GM13976 (cell line): ENCODE measurements around the gene RNPEP.
"Not testable (repeated sequence)": the region's sequence is repeated elsewhere in the genome, so short reads cannot be mapped to it uniquely, and the experiment has no call there.

Experiments used
- DNase-seq: peaks from one replicate; pipeline ENCODE4 v3.0.0; 2012; ENCODE audit warnings: low spot score
- in situ Hi-C: fragments of 300-500 bp; cut with MboI; formaldehyde crosslinking; loops from one replicate; pipeline ENCODE4 v1.12.0; 2022; ENCODE audit warnings: low sequenced_read_pairs, mixed read lengths, inconsistent platforms; ENCODE audit not compliant: unreplicated experiment
- TF ChIP-seq, protein P1 (sequence below): IDR thresholded peaks from 2 replicates; pipeline ENCODE4 v1.5.1; 2012; ENCODE audit warnings: borderline replicate concordance, mild to moderate bottlenecking; ENCODE audit not compliant: insufficient read depth; ENCODE audit errors: extremely low read depth, missing control alignments, control extremely low read depth

The RNPEP gene

DNA sequence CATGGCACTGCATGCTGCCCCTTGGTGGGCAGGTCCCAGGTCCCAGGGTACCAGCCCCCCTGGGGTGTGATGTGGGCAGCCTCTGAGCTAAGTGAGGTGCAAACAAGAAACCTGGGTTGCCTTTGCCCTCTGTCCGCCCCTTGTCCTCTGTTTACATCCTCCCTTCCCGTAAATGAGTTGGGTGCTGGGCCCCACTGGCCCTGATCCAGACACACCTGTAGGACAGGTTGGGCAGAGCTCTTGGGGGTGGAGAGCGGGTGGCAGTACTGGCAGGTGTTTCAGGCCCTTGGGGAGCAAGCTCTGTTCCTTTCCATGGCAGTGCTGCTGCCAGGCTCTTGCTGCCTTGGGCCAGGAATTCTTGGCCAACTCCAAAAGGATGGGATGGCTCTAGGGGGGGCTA, 63.8 kb downstream of the RNPEP start:
- TF ChIP-seq, protein P1, sequence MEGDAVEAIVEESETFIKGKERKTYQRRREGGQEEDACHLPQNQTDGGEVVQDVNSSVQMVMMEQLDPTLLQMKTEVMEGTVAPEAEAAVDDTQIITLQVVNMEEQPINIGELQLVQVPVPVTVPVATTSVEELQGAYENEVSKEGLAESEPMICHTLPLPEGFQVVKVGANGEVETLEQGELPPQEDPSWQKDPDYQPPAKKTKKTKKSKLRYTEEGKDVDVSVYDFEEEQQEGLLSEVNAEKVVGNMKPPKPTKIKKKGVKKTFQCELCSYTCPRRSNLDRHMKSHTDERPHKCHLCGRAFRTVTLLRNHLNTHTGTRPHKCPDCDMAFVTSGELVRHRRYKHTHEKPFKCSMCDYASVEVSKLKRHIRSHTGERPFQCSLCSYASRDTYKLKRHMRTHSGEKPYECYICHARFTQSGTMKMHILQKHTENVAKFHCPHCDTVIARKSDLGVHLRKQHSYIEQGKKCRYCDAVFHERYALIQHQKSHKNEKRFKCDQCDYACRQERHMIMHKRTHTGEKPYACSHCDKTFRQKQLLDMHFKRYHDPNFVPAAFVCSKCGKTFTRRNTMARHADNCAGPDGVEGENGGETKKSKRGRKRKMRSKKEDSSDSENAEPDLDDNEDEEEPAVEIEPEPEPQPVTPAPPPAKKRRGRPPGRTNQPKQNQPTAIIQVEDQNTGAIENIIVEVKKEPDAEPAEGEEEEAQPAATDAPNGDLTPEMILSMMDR = no peak
- no peak for DNase-seq
- in situ Hi-C loops = no loop called here

DNA sequence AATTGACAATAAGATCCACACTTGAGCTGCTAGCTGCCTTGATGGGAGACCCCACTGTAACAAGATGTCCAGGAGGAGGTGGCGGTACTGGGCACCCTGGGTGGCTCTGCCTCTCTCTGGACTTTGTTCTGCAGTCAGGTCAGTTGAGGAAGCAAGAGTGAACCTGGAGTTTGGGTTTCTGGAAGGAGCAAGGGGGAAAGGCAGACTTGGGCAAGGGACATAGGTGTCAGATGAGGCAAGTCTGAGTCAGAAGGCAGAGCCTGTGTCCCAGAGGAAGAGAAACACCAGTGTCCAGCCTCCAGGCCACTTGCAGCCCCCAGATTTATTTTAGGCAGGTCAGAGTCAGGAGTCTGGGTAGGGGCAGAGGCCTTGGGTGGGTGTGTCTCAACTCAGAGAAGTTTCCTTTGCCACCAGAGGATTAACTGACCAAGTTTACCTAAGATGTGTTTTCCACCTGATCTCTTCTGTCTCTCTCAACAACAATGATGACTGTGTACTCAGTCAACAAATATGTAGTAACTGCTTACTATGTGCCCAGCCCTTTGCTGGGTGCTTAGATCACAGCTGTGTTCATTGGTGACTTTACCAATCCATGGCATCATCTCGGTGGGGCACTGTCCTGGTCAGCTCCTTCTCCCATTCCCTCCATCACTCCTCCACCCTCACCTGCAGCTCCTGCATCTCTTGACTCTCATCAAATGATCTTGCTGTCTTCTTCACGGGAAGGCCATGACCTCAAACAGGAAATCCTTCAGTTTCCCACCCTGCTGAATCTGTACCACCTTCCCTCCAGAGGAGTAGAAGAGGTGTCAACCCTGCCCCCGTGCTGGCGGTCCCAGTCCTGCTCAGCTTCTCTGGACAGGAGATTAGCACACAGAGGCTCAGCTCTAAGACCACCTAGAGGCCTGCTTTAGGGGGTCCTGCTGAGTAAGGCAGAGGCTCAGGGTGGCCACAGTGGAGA, 64.6 kb downstream of the RNPEP start:
- DNase-seq = no peak
- in situ Hi-C loops = no loop called here
- TF ChIP-seq, protein P1 = no peak

DNA sequence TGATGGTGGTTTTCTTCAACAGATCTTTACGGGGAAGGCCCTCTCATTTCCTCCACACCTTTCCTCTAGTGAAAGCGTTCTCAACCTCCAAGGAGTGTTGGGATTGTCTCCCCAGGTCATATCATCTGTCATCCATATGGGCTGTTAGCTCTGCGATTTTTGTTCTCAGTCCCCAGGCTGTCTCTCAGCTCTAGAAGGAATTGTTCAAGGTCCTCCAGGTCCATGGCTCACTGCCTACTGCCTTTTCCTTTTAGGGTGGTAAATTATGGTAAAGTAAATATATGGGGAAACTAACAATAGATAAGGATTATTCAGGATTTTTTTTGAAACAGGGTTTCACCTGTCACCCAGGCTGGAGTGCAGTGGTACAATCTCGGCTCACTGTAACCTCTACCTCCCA, 65.5 kb downstream of the RNPEP start:
- DNase-seq = no peak
- in situ Hi-C loops = no loop called here
- TF ChIP-seq, protein P1 = no peak

DNA sequence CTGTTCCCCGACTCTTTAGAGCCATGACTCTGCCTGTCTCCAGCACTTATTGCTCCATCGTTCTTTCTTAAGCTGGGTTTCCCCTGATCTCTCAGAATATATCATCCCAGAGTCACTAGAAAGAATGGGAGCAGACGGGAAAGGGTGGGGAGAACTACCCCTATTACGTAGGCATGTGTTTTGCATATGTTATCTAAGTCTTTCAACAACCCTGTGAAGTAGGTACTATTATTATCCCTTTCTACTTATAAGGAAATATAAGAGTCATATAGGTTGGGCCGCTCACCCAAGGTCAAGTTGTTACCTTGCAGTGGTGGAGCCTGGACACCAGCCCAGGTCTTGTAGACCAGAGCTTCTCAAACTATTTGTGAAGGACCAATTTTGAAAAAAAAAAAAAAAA, 66.7 kb downstream of the RNPEP start:
- no peak for DNase-seq
- in situ Hi-C loops = no loop called here
- TF ChIP-seq, protein P1 = no peak

DNA sequence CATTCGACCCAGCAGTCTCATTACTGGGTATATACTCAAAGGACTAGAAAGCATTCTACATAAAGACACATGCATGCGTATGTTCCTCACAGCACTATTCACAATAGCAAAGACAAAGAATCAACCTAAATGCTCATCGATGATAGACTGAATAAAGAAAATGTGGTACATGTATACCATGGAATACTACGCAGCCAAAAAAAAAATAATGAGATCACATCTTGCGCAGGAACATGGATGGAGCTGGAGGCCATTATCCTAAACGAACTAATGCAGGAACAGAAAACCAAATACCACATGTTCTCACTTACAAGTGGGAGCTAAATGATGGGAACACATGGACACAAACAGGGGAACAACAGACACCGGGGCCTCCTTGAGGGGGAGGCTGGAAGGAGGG, 71.6 kb downstream of the RNPEP start:
- no peak for DNase-seq
- TF ChIP-seq, protein P1 = no peak
- in situ Hi-C loops = no loop called here

DNA sequence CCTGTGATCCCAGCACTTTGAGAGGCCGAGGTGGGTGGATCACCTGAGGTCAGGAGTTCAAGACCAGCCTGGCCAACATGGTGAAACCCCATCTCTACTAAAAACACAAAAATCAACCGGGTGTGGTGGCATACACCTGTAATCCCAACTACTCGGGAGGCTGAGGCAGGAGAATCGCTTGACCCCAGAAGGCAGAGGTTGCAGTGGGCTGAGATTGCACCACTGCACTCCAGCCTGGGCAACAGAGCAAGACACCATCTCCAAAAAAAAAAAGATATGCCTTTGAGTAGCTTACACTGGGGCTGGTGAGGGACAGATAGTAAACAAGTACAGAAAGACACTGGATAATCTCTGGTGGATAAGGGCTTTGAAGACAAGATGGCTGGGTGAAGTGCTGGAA, 72.2 kb downstream of the RNPEP start:
- DNase-seq, in situ Hi-C loops: not testable (repeated sequence)
